Activated CD4-positive, alpha-beta T cell treated with anti-CD3 and anti-CD28 coated beads for 24 hours (primary cell): ENCODE results near the gene SKAP1.
"Not testable (repeated sequence)": the region's sequence is repeated elsewhere in the genome, so short reads cannot be mapped to it uniquely, and the experiment has no call there.

Experiments
- DNase-seq, 2 donors: peaks; one replicate each; pipeline ENCODE4 v3.0.0-alpha.2; 2020; ENCODE audit warnings: low read depth in 2 of 2

Gene SKAP1

DNA sequence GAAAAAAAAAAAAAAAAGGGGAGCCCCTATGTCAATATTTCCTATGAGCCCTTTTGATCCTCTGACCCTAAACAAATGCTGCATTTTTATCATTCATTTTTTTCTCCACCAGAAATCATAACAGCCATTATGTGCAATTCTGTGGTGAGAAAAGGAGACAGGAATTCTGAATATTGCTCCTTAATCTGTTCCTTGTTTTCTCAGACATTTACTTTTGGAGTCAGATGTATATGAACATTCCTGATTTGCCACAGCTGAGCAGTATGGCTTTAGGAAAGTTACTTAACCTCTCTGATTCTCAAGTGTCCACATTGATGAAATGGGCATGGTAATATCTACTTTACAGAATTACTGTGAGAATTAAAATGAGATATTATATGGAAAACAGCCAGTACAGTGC is 144.4 kb downstream of the SKAP1 start:
- no peak for DNase-seq

- no peak for DNase-seq
Measured at GRCh38 chr17:48283907-48284306, 146.1 kb downstream of the SKAP1 start.

DNA sequence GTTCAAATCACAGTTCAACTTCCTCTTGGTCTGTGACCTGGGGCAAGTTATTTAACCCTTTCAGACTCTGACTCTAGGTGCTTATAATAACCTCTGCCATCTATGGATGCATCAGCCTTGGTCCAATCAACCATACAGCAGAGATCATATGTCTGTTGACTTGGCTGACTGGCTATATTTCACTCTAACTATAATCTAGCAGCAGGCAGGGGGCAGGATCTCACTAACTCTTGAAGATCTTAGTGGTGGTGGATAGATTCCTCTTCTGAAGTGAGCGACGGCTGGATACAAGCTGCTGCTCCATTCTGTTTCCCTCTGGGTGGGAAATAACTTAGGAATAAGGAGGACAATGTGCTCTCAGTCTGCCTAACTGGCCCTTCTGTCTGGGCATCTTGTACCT is 146.6 kb downstream of the SKAP1 start:
- DNase-seq: no peak

GRCh38 chr17:48282303-48282702 is 147.7 kb downstream of the SKAP1 start:
- DNase-seq: no peak

DNA sequence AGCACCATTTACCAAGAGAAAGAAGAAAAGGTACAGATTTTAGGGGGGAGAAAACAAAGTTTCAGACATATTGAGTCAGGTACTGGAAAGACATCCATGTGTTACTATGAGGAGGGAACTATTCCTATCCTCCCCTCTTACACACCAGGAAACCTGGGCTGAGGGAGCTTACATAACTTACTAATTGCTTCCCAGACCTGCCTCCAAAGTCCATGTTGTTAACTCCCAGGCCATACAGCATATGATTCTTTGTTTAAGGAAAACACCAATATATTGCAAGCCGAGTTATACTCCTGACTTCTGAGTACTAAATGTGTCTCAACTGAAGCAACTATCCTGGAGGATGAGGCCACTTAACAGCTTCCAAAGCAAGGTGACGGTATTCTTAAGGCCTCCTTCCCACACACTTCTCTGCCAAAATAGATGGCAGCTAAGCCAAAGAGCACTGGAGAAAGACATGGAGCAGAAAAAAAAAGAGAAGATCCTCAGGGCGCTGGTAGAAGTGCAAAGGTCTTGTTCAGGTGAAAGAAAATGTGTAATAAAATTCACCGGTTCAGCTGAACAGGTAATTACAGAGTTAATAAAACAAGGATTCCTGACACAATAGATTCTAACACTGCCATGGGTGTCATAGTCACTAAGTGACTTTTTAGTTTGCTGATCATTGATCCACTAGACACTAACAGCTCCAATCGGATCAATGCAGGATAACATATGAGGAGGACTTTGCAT is 151.1 kb downstream of the SKAP1 start:
- no peak for DNase-seq

DNA sequence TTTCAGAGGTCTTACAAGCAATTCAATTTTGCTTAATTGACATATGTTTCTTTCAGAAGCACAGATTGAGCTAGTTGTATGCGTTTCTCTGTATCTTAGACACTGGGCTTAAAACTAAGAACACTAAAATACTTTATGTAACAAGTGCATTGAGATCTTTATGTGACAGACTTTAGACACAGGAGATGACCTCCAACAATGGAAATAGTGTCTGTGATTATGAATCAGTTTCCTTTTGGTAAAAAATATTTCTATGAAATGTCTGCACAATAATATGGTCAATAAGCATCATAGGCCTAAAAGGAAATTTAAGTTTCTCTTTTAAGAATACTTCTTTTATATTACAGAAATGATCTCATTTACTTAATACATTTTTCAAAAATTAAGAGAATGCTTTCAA is 153.2 kb downstream of the SKAP1 start:
- DNase-seq: no peak

DNA sequence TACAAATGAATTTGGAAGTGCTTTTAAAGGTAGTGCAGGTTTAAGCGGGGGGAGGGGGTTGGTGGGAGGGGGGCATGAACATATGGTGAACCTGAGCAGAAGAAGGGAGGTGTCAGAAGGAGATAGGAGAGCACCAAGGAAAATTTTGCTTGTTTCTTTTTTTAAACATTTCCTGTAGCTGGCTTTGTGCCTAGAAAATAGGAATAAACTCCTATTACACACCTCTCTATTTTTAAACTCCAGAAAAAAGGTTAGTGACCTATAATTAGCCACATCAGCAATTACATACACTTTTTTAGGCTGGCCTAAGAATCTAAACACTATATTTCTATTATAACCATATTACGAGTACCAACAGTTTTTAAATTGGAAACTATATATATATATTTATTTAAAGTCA is 159.1 kb downstream of the SKAP1 start:
- DNase-seq: no peak

- DNase-seq: no peak
Measured at GRCh38 chr17:48269209-48269608, 160.8 kb downstream of the SKAP1 start.

GRCh38 chr17:48263731-48264035 is 166.3 kb downstream of the SKAP1 start:
- no peak for DNase-seq

DNA sequence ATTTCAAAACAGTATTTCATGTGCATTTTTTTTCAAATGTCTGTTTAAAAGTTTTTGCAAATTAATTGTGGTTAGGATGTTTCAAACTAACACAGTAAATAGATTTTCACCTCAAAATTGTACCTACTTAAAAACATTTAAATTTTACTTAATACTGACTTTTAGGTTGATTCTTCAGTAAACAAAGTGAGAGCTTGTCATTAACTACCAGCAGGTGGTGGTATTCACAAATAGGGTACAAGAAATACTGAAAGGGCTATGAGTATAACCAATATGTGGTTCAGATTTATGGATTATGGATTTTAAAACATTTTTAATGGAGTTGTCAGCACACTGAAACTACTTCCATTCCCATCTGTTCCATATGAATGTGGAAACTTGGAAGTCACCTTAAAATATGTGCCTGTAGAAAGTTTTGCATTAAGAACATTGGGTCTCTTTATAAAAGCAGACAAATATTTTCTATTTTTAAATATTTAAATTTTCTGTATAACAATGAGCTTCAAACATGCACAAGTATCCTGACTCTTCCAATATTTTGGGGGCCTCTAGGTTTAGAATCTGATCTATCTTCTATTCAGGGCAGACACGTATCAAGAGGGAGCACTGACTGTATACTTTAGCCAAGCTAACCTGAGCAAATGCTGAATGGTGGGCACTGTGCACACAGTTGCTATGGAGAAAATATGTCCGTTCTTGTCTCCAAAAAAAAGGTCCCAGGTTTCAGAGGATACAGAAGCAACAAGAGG is 166.9 kb downstream of the SKAP1 start:
- no peak for DNase-seq

- DNase-seq: no peak
Measured at GRCh38 chr17:48261297-48261880, 168.6 kb downstream of the SKAP1 start.

DNA sequence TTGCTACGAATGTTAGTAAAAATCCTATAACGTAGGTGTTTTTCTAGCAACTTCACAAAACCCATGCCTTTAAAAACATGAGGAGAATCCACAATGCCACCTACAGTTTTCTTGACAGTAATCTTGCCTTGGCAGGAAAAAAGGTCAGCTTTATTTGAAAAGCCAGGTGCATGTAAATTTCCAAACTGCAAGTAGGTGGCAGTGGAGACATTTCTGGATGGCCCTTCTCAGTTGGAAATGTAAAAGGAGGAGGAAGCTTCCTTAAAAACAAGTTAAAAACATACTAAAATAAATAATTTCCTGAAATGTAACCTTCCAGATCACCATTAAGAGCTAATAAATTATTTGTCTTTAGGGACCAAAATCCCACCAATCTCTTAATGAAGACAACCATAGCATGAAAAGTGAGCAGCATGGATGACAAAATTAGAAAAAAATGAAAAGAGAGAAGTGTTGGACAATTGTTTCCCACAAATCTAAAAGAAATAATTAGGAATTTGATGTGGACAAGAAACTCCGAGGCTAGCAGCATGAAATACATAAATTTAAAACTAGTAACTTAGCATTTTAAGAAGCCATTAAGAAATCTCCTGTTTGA is 170.2 kb downstream of the SKAP1 start:
- DNase-seq: no peak

DNA sequence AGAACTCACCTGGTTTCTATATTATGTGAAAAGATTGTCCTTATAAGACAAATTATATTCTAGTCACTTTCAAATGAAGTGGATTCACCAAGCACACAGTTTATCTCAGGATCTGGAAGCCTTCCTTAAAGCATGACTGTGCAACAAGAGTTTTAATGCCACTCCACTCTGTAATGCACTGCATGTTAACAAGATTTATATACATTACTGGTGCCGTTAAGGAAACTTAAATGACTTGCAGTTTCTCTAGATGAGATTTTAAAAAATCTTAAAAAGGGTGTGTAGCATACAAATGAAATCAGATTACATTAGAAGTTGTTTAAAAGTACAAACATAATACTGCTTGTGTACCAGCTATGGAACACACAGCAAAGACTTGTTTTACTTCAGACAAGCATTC is 171.7 kb downstream of the SKAP1 start:
- no peak for DNase-seq

DNA sequence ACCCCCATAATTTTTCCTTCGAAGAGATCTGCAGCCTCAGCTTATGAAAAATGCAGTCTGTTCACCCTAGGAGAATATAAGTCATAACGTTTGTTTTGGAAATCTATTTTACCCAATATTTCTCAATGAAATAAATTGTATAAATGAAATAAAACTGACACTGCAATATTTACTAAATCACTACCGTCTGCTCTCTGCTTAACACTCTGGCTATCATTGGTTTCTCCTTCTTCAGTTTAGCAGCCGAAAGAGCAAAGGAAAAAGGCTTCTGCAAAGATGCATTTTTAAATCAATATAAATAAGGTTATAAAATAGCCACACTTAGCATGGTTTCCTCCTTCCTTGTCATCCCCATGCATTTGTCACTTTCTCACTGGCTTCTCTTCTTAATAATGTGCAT is 174.3 kb downstream of the SKAP1 start:
- no peak for DNase-seq

DNA sequence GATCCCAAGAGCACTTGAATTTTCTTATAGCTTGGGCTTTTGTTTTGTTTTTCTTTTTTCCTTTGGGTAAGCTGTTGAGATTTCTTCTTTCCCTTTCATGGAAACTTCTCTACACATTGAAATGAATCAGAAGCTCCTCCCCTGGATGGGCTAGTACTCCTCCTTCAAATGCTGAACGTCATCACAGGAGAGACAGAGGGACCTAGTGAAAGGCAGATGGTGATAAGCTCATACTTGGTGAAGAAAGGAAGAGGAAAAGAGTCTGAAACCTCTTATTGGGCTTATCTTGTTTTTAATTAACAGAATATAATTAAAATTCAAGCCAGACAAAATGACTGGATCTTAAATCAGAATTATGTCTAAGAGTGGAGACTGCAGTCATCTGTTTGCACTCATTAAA is 175.1 kb downstream of the SKAP1 start:
- no peak for DNase-seq

DNA sequence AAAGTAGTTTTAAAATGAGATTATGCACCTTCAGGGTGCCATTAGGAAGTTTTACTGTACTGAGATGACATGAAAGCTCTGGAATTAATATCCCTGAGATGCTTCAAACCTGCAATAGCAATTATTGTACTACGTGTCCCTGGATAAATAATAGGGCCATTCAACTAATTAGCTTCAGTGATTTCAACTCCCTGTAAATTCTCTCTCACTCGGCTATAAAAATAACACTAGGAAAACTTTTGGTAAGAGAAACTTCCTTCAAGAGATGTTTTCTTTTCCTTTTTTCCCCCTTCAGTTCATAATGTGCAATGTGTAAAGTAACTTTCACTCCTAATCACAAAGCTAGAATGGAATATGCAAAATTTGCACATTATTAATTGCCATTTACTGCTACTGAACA is 176.0 kb downstream of the SKAP1 start:
- DNase-seq: no peak

DNA sequence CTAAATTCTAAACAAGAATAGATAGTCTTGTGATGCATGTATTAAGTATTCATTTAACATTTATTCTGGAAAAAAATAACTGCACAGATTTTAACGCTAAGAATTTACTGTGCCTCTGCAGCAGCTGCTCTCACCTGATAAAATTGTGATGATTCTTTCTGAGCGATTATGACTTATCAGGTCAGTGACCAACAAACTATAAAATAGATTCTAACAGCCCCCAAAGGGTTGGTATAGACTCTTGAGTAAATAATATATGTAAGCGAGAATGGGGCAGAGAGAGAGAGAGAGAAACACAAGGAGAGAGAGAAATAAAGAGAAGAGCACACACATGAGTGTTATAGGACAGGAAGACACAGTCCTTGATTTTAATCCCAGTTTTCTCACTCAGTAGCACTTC is 178.1 kb downstream of the SKAP1 start:
- no peak for DNase-seq

DNA sequence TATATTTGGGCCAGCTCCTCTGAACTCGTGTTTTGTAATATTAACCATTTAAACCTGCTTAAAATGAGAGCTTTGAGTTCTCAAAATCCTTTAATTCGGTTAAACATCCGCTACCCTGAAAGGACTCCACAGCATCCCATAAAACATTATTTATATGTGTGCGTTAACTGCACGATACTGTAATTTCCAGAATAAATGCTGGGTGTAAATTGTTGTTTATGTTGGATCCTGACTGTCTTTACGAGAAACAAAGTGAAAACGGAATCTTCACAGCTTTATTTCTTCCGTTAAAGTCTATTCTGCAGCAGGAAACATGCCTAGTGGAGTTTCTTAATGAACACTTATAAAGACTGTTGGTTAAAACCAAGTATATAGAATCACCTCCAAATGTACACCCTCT is 179.1 kb downstream of the SKAP1 start:
- DNase-seq: no peak

- DNase-seq: not testable (repeated sequence)
Measured at GRCh38 chr17:48250059-48250458, 180.0 kb downstream of the SKAP1 start.

DNA sequence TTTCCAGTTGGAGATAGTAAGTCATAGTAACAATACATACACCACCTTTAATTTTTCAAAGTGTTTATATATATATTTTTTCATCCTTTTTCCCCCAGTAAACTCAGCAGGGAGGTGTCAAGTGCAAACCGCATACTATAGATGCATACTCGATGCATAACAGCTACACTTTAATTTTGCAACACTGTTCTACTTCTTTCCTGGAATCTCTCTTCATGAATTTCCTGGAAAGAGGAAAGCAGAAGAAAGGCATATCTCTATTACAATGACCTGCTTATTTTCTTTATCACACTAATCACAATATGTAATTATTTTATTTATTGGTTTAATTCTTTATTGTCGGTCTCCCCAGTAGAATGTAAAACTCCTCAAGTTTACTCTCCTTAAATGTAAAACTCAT is 182.4 kb downstream of the SKAP1 start:
- DNase-seq: no peak

GRCh38 chr17:48247038-48247437 is 183.0 kb downstream of the SKAP1 start:
- DNase-seq: no peak

DNA sequence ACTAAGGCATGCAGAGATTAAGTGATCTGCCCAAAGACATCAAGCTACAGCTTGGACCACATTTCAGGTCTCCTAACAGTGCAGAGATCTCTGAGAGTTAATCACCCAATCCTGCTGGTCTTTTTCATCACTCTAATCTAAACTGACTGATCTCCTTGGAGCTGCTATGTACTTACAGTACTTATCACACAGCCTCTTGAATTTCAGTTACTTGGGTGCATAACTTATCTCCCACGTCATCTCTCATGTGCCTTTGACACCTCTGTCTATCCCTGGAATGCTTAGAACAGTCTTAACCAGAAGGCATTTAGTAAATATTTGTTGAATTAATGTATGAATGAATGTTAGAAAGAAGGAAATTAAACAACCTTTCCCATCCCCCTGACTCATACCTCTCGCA is 183.4 kb downstream of the SKAP1 start:
- no peak for DNase-seq

DNA sequence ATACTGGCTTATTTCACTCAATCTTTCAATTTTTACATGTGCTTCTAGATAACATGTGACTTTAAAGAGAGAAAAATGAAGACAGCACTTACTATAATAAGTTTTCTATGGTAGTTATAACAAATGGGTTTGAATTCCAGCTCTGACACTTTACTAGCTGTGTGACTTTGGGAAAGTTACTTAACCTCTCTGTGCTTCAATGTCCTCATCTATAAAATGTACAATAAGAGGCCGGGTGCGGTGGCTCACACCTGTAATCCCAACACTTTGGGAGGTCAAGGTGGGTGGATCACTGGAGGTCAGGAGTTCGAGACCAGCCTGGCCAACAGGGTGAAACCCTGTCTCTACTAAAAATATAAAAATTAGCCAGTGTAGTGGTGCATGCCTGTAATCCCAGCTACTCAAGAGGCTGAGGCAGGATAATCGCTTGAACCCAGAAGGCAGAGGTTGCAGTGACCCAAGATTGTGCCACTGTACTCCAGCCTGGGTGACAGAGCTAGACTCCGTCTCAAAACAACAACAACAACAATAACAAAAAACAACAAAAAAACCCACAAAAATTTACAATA is 184.5 kb downstream of the SKAP1 start:
- DNase-seq: not testable (repeated sequence)
